ENCODE measurements around the gene RBP3. TPM values are rescaled to one million over a fixed set of nuclear protein-coding genes. Genes with fewer than 3 reads are reported as not detected.

RBP3 gene
- polyA plus RNA-seq, 2 donors, result not detected

- H3K36me3 ChIP-seq (ENCODE audit: control insufficient read depth in 2 of 2, insufficient read depth in 2 of 2, low read length in 1 of 2), result no peaks in the 10 kb centered on the region
- H3K4me1 ChIP-seq (ENCODE audit: control insufficient read depth in 2 of 2, insufficient read depth in 2 of 2, low read length in 1 of 2), result no peaks in the 10 kb centered on the region
- no peaks in the 10 kb centered on the region for H3K27me3 ChIP-seq (ENCODE audit: control insufficient read depth in 1 of 2, insufficient read depth in 2 of 2, low read length in 2 of 2)
- WGBS, 2 donors, result 83 to 90% methylated on average over 13 of the region's 13 CpGs
- H3K4me3 ChIP-seq (ENCODE audit: low read depth in 1 of 2, low read length in 2 of 2), result no peak overlapping the region
- H3K27ac ChIP-seq (ENCODE audit: low read depth in 2 of 2, low read length in 1 of 2), result no peak overlapping the region
- no peaks in the 10 kb centered on the region for H3K9me3 ChIP-seq (ENCODE audit: control insufficient read depth in 2 of 2, insufficient read depth in 1 of 2, low read depth in 1 of 2, low read length in 1 of 2)
Measured at GRCh38 chr10:47344996-47345870, 2.9 kb upstream of the RBP3 start.

GRCh38 chr10:47346581-47347302 lies 1.4 kb upstream of the RBP3 start:
- no peaks in the 10 kb centered on the region for H3K4me1 ChIP-seq (ENCODE audit: control insufficient read depth in 2 of 2, insufficient read depth in 2 of 2, low read length in 1 of 2)
- no peaks in the 10 kb centered on the region for H3K9me3 ChIP-seq (ENCODE audit: control insufficient read depth in 2 of 2, insufficient read depth in 1 of 2, low read depth in 1 of 2, low read length in 1 of 2)
- 70 to 73% methylated on average over 13 of the region's 13 CpGs for WGBS, 2 donors
- H3K27me3 ChIP-seq (ENCODE audit: control insufficient read depth in 1 of 2, insufficient read depth in 2 of 2, low read length in 2 of 2), result no peaks in the 10 kb centered on the region
- H3K4me3 ChIP-seq (ENCODE audit: low read depth in 1 of 2, low read length in 2 of 2), result no peak overlapping the region
- H3K36me3 ChIP-seq (ENCODE audit: control insufficient read depth in 2 of 2, insufficient read depth in 2 of 2, low read length in 1 of 2), result no peaks in the 10 kb centered on the region
- H3K27ac ChIP-seq (ENCODE audit: low read depth in 2 of 2, low read length in 1 of 2), result no peak overlapping the region

- Histone ChIP-seq H3K27ac (ENCODE audit: low read depth in 2 of 2, low read length in 1 of 2) (no peak overlapping the region), H3K36me3 (ENCODE audit: control insufficient read depth in 2 of 2, insufficient read depth in 2 of 2, low read length in 1 of 2) (no peaks in the 10 kb centered on the region), H3K27me3 (ENCODE audit: control insufficient read depth in 1 of 2, insufficient read depth in 2 of 2, low read length in 2 of 2) (no peaks in the 10 kb centered on the region), H3K4me1 (ENCODE audit: control insufficient read depth in 2 of 2, insufficient read depth in 2 of 2, low read length in 1 of 2) (no peaks in the 10 kb centered on the region), H3K4me3 (ENCODE audit: low read depth in 1 of 2, low read length in 2 of 2) (no peak overlapping the region), H3K9me3 (ENCODE audit: control insufficient read depth in 2 of 2, insufficient read depth in 1 of 2, low read depth in 1 of 2, low read length in 1 of 2) (no peaks in the 10 kb centered on the region)
- whole genome bisulfite sequencing, 2 donors, result 77 to 87% methylated on average over 4 of the region's 4 CpGs
Measured at GRCh38 chr10:47347303-47347675, 874 bp upstream of the RBP3 start.

GRCh38 chr10:47348661-47349470 lies 703 bp downstream of the RBP3 start:
- Histone ChIP-seq H3K4me3 (ENCODE audit: low read depth in 1 of 2, low read length in 2 of 2) (no peak overlapping the region), H3K4me1 (ENCODE audit: control insufficient read depth in 2 of 2, insufficient read depth in 2 of 2, low read length in 1 of 2) (no peaks in the 10 kb centered on the region), H3K27me3 (ENCODE audit: control insufficient read depth in 1 of 2, insufficient read depth in 2 of 2, low read length in 2 of 2) (no peaks in the 10 kb centered on the region), H3K36me3 (ENCODE audit: control insufficient read depth in 2 of 2, insufficient read depth in 2 of 2, low read length in 1 of 2) (no peaks in the 10 kb centered on the region), H3K27ac (ENCODE audit: low read depth in 2 of 2, low read length in 1 of 2) (no peak overlapping the region), H3K9me3 (ENCODE audit: control insufficient read depth in 2 of 2, insufficient read depth in 1 of 2, low read depth in 1 of 2, low read length in 1 of 2) (no peaks in the 10 kb centered on the region)
- WGBS, 2 donors, result 89 to 92% methylated on average over 36 of the region's 36 CpGs

- no peak overlapping the region for H3K4me3 ChIP-seq (ENCODE audit: low read depth in 1 of 2, low read length in 2 of 2)
- no peaks in the 10 kb centered on the region for H3K4me1 ChIP-seq (ENCODE audit: control insufficient read depth in 2 of 2, insufficient read depth in 2 of 2, low read length in 1 of 2)
- WGBS, 2 donors, result 95% methylated on average over 22 of the region's 22 CpGs
- no peaks in the 10 kb centered on the region for H3K36me3 ChIP-seq (ENCODE audit: control insufficient read depth in 2 of 2, insufficient read depth in 2 of 2, low read length in 1 of 2)
- H3K27ac ChIP-seq (ENCODE audit: low read depth in 2 of 2, low read length in 1 of 2), result no peak overlapping the region
- H3K9me3 ChIP-seq (ENCODE audit: control insufficient read depth in 2 of 2, insufficient read depth in 1 of 2, low read depth in 1 of 2, low read length in 1 of 2), result no peaks in the 10 kb centered on the region
- H3K27me3 ChIP-seq (ENCODE audit: control insufficient read depth in 1 of 2, insufficient read depth in 2 of 2, low read length in 2 of 2), result no peaks in the 10 kb centered on the region
Measured at GRCh38 chr10:47349516-47349915, 1.4 kb downstream of the RBP3 start.

GRCh38 chr10:47349941-47350371 lies 1.8 kb downstream of the RBP3 start:
- H3K27me3 ChIP-seq (ENCODE audit: control insufficient read depth in 1 of 2, insufficient read depth in 2 of 2, low read length in 2 of 2), result no peaks in the 10 kb centered on the region
- no peaks in the 10 kb centered on the region for H3K4me1 ChIP-seq (ENCODE audit: control insufficient read depth in 2 of 2, insufficient read depth in 2 of 2, low read length in 1 of 2)
- H3K36me3 ChIP-seq (ENCODE audit: control insufficient read depth in 2 of 2, insufficient read depth in 2 of 2, low read length in 1 of 2), result no peaks in the 10 kb centered on the region
- 96% methylated on average over 31 of the region's 31 CpGs for WGBS, 2 donors
- H3K27ac ChIP-seq (ENCODE audit: low read depth in 2 of 2, low read length in 1 of 2), result no peak overlapping the region
- H3K9me3 ChIP-seq (ENCODE audit: control insufficient read depth in 2 of 2, insufficient read depth in 1 of 2, low read depth in 1 of 2, low read length in 1 of 2), result no peaks in the 10 kb centered on the region
- no peak overlapping the region for H3K4me3 ChIP-seq (ENCODE audit: low read depth in 1 of 2, low read length in 2 of 2)

GRCh38 chr10:47350671-47351640 lies 2.8 kb downstream of the RBP3 start:
- H3K4me3 ChIP-seq (ENCODE audit: low read depth in 1 of 2, low read length in 2 of 2), result no peak overlapping the region
- no peaks in the 10 kb centered on the region for H3K27me3 ChIP-seq (ENCODE audit: control insufficient read depth in 1 of 2, insufficient read depth in 2 of 2, low read length in 2 of 2)
- H3K27ac ChIP-seq (ENCODE audit: low read depth in 2 of 2, low read length in 1 of 2), result no peak overlapping the region
- 90 to 94% methylated on average over 39 of the region's 39 CpGs for WGBS, 2 donors
- H3K9me3 ChIP-seq (ENCODE audit: control insufficient read depth in 2 of 2, insufficient read depth in 1 of 2, low read depth in 1 of 2, low read length in 1 of 2), result no peaks in the 10 kb centered on the region
- no peaks in the 10 kb centered on the region for H3K4me1 ChIP-seq (ENCODE audit: control insufficient read depth in 2 of 2, insufficient read depth in 2 of 2, low read length in 1 of 2)
- no peaks in the 10 kb centered on the region for H3K36me3 ChIP-seq (ENCODE audit: control insufficient read depth in 2 of 2, insufficient read depth in 2 of 2, low read length in 1 of 2)

GRCh38 chr10:47351899-47352815 lies 4.0 kb downstream of the RBP3 start:
- no peaks in the 10 kb centered on the region for H3K36me3 ChIP-seq (ENCODE audit: control insufficient read depth in 2 of 2, insufficient read depth in 2 of 2, low read length in 1 of 2)
- no peak overlapping the region for H3K4me3 ChIP-seq (ENCODE audit: low read depth in 1 of 2, low read length in 2 of 2)
- H3K4me1 ChIP-seq (ENCODE audit: control insufficient read depth in 2 of 2, insufficient read depth in 2 of 2, low read length in 1 of 2), result no peaks in the 10 kb centered on the region
- 79 to 83% methylated on average over 14 of the region's 14 CpGs for WGBS, 2 donors
- H3K27ac ChIP-seq (ENCODE audit: low read depth in 2 of 2, low read length in 1 of 2), result no peak overlapping the region
- H3K27me3 ChIP-seq (ENCODE audit: control insufficient read depth in 1 of 2, insufficient read depth in 2 of 2, low read length in 2 of 2), result no peaks in the 10 kb centered on the region
- H3K9me3 ChIP-seq (ENCODE audit: control insufficient read depth in 2 of 2, insufficient read depth in 1 of 2, low read depth in 1 of 2, low read length in 1 of 2), result no peaks in the 10 kb centered on the region

All from esophagus (tissue), 2 donors.